HEK293 (cell line): Measurements from ENCODE around the gene LGR5.

ENCODE experiments used
- CTCF ChIA-PET: fragments of 350-600 bp; formaldehyde crosslinking; extraction: SDS; loops from one replicate; lab custom pipeline; 2021; ENCODE audit warnings: antibody characterized with exemption; lab: Yijun Ruan, JAX
- POLR2A ChIA-PET: fragments of 300-600 bp; formaldehyde crosslinking; extraction: SDS; loops from one replicate; lab custom pipeline; 2020; ENCODE audit warnings: antibody characterized with exemption, inconsistent platforms; lab: Yijun Ruan, JAX
- H3K27ac ChIP-seq: fragments of 200-500 bp; sonication (Bioruptor generic); 2 replicates; pipeline ENCODE4 v1.5.1; 2014; ENCODE audit warnings: low read depth, low read length, control low read depth, inconsistent platforms; ENCODE audit errors: extremely low read depth
- H3K36me3 ChIP-seq, 2 experiments: fragments of 200-500 bp in 1 of 2; sonication (Bioruptor generic) in 1 of 2; 1 replicate in 1 of 2; 2 replicates in 1 of 2; pipeline ENCODE4 v1.5.1; 2014 to 2017; ENCODE audit warnings: inconsistent platforms in 2 of 2, low read length in 2 of 2; ENCODE audit not compliant: control insufficient read depth in 2 of 2, insufficient read depth in 1 of 2
- H3K4me1 ChIP-seq: fragments of 200-500 bp; sonication (Bioruptor generic); 2 replicates; pipeline ENCODE4 v1.5.1; 2014; ENCODE audit warnings: mild to moderate bottlenecking, low read length, inconsistent platforms; ENCODE audit not compliant: control insufficient read depth, insufficient read depth
- H3K4me3 ChIP-seq: 2 replicates; pipeline ENCODE4 v1.5.1; 2011; ENCODE audit warnings: low read depth, mild to moderate bottlenecking, control low read depth, low read length, moderate library complexity
- H3K9me3 ChIP-seq: fragments of 200-500 bp; sonication (Bioruptor generic); 2 replicates; pipeline ENCODE4 v1.5.1; 2014; ENCODE audit warnings: low read depth, low read length, inconsistent platforms; ENCODE audit not compliant: control insufficient read depth, insufficient read depth
- GFI1B ChIP-seq: fragments of 450-650 bp; formaldehyde crosslinking; IDR thresholded peaks from 2 replicates; pipeline ENCODE4 v1.5.1; 2016; ENCODE audit warnings: missing biosample characterization, missing genetic modification characterization
- OSR2 ChIP-seq: fragments of 450-650 bp; formaldehyde crosslinking; IDR thresholded peaks from 2 replicates; pipeline ENCODE4 v1.5.1; 2016; ENCODE audit warnings: missing biosample characterization, missing genetic modification characterization
- REPIN1 ChIP-seq: fragments of 450-650 bp; formaldehyde crosslinking; IDR thresholded peaks from 2 replicates; pipeline ENCODE4 v1.5.1; 2017; ENCODE audit warnings: missing biosample characterization, missing genetic modification characterization, low read depth
- SCRT1 ChIP-seq: fragments of 450-650 bp; formaldehyde crosslinking; IDR thresholded peaks from 2 replicates; pipeline ENCODE4 v1.5.1; 2016; ENCODE audit warnings: missing biosample characterization, missing genetic modification characterization, borderline replicate concordance
- SP2 ChIP-seq: fragments of 450-650 bp; formaldehyde crosslinking; IDR thresholded peaks from 2 replicates; pipeline ENCODE4 v1.5.1; 2016; ENCODE audit warnings: missing biosample characterization, missing genetic modification characterization
- YY1 ChIP-seq: fragments of 450-650 bp; formaldehyde crosslinking; IDR thresholded peaks from 2 replicates; pipeline ENCODE4 v1.5.1; 2018; ENCODE audit warnings: missing biosample characterization, missing genetic modification characterization
- ZBTB21 ChIP-seq: fragments of 450-650 bp; formaldehyde crosslinking; IDR thresholded peaks from 2 replicates; pipeline ENCODE4 v1.5.1; 2017; ENCODE audit warnings: missing biosample characterization, missing genetic modification characterization
- ZNF112 ChIP-seq: fragments of 450-650 bp; formaldehyde crosslinking; IDR thresholded peaks from 2 replicates; pipeline ENCODE4 v1.5.0; 2017; ENCODE audit warnings: missing biosample characterization, missing genetic modification characterization
- ZNF114 ChIP-seq: fragments of 450-650 bp; formaldehyde crosslinking; IDR thresholded peaks from 2 replicates; pipeline ENCODE4 v1.5.0; 2017; ENCODE audit warnings: missing biosample characterization, missing genetic modification characterization
- ZNF2 ChIP-seq: fragments of 450-650 bp; formaldehyde crosslinking; IDR thresholded peaks from 2 replicates; pipeline ENCODE4 v1.5.1; 2016; ENCODE audit warnings: missing biosample characterization, missing genetic modification characterization
- ZNF366 ChIP-seq: fragments of 450-650 bp; formaldehyde crosslinking; conservative IDR thresholded peaks from 2 replicates; pipeline ENCODE4 v1.5.1; 2016; ENCODE audit warnings: missing biosample characterization, missing genetic modification characterization
- ZNF521 ChIP-seq: fragments of 450-650 bp; formaldehyde crosslinking; IDR thresholded peaks from 2 replicates; pipeline ENCODE4 v1.5.1; 2017; ENCODE audit warnings: missing biosample characterization, mild to moderate bottlenecking, missing genetic modification characterization
- ZNF561 ChIP-seq: fragments of 450-650 bp; IDR thresholded peaks from 2 replicates; pipeline ENCODE4 v1.5.1; 2018; ENCODE audit warnings: missing biosample characterization, missing genetic modification characterization, borderline replicate concordance
- ZNF654 ChIP-seq: fragments of 450-650 bp; formaldehyde crosslinking; IDR thresholded peaks from 2 replicates; pipeline ENCODE4 v1.5.1; 2016; ENCODE audit warnings: low read depth, missing biosample characterization, missing genetic modification characterization
- ZNF776 ChIP-seq: fragments of 450-650 bp; formaldehyde crosslinking; IDR thresholded peaks from 2 replicates; pipeline ENCODE4 v1.5.0; 2017; ENCODE audit warnings: missing biosample characterization, missing genetic modification characterization, borderline replicate concordance
- ZSCAN30 ChIP-seq: fragments of 450-650 bp; IDR thresholded peaks from 2 replicates; pipeline ENCODE4 v1.5.1; 2018; ENCODE audit warnings: missing biosample characterization, mild to moderate bottlenecking, missing genetic modification characterization, moderate library complexity
- TF ChIP-seq, protein P1 (sequence below): fragments of 450-650 bp; IDR thresholded peaks from 2 replicates; pipeline ENCODE4 v1.5.1; 2018; ENCODE audit warnings: missing biosample characterization, missing genetic modification characterization
- TF ChIP-seq, protein P2 (sequence below): fragments of 450-650 bp; formaldehyde crosslinking; IDR thresholded peaks from 2 replicates; pipeline ENCODE4 v1.5.1; 2016; ENCODE audit warnings: missing biosample characterization, missing genetic modification characterization
- TF ChIP-seq, protein P3 (sequence below): fragments of 450-650 bp; formaldehyde crosslinking; IDR thresholded peaks from 2 replicates; pipeline ENCODE4 v1.5.1; 2016; ENCODE audit warnings: missing biosample characterization, missing genetic modification characterization
- TF ChIP-seq, protein P4 (sequence below): fragments of 450-650 bp; formaldehyde crosslinking; IDR thresholded peaks from 2 replicates; pipeline ENCODE4 v1.5.1; 2016; ENCODE audit warnings: missing biosample characterization, missing genetic modification characterization
- TF ChIP-seq, protein P5 (sequence below): fragments of 450-650 bp; formaldehyde crosslinking; IDR thresholded peaks from 2 replicates; pipeline ENCODE4 v1.5.1; 2017; ENCODE audit warnings: missing biosample characterization, missing genetic modification characterization
- TF ChIP-seq, protein P6 (sequence below): fragments of 450-650 bp; formaldehyde crosslinking; optimal IDR thresholded peaks from 2 replicates; pipeline ENCODE3; 2016; ENCODE audit warnings: missing biosample characterization, mild to moderate bottlenecking, missing genetic modification characterization

The LGR5 gene

DNA sequence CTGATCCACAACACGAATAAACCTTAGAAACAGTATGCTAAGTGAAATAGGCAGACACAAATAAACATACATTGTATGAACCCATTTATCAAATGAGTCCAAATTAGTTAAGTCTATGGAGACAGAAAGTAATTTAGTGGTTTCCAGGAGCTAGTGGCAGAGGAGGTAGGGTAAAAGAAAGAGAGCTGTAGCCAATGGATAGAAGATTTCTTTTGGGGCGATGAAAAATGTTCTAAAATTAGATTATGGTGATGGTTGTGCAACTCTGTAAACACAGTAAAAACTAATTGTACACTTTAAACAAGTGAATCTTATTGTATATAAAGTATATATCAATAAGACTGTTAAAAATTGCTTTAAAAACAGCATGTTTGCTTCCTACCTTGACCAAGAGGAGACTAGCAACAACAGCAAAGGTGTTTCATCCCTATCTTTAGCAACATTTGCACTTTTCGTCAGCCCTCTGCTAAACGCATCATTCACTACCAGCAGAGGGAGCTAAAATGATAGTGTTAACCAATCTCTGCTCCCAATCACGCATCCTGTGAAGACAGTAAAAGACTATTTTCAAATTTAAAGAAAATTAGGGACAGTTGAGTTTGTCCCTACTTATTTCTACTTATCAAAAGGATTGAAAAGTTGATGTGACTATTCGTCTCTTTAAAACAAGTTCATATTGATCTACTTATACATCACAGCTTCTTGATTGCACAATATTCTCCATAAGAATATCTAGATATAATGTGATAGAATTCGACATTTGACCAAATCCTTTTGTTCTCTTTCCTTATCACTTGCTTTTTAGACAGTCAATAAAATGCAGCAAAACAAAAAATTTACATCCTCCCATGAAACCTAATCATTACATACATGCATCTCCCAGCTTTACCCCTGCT lies 24.0 kb upstream of the LGR5 start:
- CTCF ChIA-PET, result interaction anchor here (0.6 to 4.2 kb wide), 43 partner anchors 9 to 535 kb away, joined by 3 to 39 read pairs (median 4); no protein-coding TSS in a partner anchor
- Histone ChIP-seq H3K4me1 (no peaks in the 10 kb centered on the region), H3K36me3 (no peaks in the 10 kb centered on the region), H3K27ac (no peak overlapping the region), H3K4me3 (no peak overlapping the region), H3K9me3 (no peaks in the 10 kb centered on the region; the same call in 1 of the 2 replicates)
- POLR2A ChIA-PET, result no interaction called here
- peak; percentile 71; the same call in 1 of the 2 replicates for TF ChIP-seq ZSCAN30 (tag by site-specific recombination)
- TF ChIP-seq ZNF561, result 0 out of 2 replicates have a peak, but pooled peaks have one; percentile 19
- TF ChIP-seq, protein P1, sequence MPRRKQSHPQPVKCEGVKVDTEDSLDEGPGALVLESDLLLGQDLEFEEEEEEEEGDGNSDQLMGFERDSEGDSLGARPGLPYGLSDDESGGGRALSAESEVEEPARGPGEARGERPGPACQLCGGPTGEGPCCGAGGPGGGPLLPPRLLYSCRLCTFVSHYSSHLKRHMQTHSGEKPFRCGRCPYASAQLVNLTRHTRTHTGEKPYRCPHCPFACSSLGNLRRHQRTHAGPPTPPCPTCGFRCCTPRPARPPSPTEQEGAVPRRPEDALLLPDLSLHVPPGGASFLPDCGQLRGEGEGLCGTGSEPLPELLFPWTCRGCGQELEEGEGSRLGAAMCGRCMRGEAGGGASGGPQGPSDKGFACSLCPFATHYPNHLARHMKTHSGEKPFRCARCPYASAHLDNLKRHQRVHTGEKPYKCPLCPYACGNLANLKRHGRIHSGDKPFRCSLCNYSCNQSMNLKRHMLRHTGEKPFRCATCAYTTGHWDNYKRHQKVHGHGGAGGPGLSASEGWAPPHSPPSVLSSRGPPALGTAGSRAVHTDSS (tag by site-specific recombination), result no peak
- TF ChIP-seq, protein P2, sequence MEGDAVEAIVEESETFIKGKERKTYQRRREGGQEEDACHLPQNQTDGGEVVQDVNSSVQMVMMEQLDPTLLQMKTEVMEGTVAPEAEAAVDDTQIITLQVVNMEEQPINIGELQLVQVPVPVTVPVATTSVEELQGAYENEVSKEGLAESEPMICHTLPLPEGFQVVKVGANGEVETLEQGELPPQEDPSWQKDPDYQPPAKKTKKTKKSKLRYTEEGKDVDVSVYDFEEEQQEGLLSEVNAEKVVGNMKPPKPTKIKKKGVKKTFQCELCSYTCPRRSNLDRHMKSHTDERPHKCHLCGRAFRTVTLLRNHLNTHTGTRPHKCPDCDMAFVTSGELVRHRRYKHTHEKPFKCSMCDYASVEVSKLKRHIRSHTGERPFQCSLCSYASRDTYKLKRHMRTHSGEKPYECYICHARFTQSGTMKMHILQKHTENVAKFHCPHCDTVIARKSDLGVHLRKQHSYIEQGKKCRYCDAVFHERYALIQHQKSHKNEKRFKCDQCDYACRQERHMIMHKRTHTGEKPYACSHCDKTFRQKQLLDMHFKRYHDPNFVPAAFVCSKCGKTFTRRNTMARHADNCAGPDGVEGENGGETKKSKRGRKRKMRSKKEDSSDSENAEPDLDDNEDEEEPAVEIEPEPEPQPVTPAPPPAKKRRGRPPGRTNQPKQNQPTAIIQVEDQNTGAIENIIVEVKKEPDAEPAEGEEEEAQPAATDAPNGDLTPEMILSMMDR (tag by site-specific recombination), result peak; percentile 52
- TF ChIP-seq, protein P3, sequence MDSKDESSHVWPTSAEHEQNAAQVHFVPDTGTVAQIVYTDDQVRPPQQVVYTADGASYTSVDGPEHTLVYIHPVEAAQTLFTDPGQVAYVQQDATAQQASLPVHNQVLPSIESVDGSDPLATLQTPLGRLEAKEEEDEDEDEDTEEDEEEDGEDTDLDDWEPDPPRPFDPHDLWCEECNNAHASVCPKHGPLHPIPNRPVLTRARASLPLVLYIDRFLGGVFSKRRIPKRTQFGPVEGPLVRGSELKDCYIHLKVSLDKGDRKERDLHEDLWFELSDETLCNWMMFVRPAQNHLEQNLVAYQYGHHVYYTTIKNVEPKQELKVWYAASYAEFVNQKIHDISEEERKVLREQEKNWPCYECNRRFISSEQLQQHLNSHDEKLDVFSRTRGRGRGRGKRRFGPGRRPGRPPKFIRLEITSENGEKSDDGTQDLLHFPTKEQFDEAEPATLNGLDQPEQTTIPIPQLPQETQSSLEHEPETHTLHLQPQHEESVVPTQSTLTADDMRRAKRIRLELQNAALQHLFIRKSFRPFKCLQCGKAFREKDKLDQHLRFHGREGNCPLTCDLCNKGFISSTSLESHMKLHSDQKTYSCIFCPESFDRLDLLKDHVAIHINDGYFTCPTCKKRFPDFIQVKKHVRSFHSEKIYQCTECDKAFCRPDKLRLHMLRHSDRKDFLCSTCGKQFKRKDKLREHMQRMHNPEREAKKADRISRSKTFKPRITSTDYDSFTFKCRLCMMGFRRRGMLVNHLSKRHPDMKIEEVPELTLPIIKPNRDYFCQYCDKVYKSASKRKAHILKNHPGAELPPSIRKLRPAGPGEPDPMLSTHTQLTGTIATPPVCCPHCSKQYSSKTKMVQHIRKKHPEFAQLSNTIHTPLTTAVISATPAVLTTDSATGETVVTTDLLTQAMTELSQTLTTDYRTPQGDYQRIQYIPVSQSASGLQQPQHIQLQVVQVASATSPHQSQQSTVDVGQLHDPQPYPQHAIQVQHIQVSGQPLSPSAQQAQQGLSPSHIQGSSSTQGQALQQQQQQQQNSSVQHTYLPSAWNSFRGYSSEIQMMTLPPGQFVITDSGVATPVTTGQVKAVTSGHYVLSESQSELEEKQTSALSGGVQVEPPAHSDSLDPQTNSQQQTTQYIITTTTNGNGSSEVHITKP (tag by site-specific recombination), result 0 out of 2 replicates have a peak, but pooled peaks have one; percentile 16
- TF ChIP-seq SP2 (tag by site-specific recombination), result no peak
- TF ChIP-seq GFI1B, result 0 out of 2 replicates have a peak, but pooled peaks have one; percentile 11
- peak; percentile 89 for TF ChIP-seq ZNF654 (tag by site-specific recombination)
- 0 out of 2 replicates have a peak, but pooled peaks have one; percentile 41 for TF ChIP-seq ZNF2 (tag by site-specific recombination)

DNA sequence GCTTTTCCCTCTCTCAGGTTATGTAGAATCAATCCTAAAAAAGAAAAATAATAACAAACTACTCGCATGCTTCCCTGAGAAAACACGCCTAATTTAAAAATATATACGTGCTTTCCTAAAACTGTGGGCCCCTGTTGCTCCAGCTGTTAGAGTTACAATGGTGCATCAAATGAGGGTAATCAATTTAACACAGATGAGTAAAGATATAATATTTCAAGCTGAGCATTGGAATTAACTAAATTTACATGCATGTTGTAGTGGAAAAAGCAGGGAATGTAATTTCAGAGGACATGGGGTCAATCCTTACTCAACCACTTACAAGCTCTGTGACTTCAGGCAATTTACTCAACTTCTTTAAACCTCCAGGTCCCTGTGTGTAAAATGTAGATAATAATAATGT lies 22.4 kb upstream of the LGR5 start:
- POLR2A ChIA-PET, result no interaction called here
- H3K4me3 ChIP-seq, result no peak overlapping the region
- TF ChIP-seq, protein P4, sequence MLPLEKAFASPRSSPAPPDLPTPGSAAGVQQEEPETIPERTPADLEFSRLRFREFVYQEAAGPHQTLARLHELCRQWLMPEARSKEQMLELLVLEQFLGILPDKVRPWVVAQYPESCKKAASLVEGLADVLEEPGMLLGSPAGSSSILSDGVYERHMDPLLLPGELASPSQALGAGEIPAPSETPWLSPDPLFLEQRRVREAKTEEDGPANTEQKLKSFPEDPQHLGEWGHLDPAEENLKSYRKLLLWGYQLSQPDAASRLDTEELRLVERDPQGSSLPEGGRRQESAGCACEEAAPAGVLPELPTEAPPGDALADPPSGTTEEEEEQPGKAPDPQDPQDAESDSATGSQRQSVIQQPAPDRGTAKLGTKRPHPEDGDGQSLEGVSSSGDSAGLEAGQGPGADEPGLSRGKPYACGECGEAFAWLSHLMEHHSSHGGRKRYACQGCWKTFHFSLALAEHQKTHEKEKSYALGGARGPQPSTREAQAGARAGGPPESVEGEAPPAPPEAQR (tag by site-specific recombination), result no peak
- TF ChIP-seq YY1 (tag by site-specific recombination), result no peak
- TF ChIP-seq ZBTB21 (tag by site-specific recombination), result no peak
- TF ChIP-seq ZNF521 (tag by site-specific recombination), result no peak
- TF ChIP-seq ZNF776 (tag by site-specific recombination), result no peak
- TF ChIP-seq, protein P5, sequence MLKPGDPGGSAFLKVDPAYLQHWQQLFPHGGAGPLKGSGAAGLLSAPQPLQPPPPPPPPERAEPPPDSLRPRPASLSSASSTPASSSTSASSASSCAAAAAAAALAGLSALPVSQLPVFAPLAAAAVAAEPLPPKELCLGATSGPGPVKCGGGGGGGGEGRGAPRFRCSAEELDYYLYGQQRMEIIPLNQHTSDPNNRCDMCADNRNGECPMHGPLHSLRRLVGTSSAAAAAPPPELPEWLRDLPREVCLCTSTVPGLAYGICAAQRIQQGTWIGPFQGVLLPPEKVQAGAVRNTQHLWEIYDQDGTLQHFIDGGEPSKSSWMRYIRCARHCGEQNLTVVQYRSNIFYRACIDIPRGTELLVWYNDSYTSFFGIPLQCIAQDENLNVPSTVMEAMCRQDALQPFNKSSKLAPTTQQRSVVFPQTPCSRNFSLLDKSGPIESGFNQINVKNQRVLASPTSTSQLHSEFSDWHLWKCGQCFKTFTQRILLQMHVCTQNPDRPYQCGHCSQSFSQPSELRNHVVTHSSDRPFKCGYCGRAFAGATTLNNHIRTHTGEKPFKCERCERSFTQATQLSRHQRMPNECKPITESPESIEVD (tag by site-specific recombination), result no peak
- TF ChIP-seq REPIN1 (tag by site-specific recombination), result no peak
- TF ChIP-seq, protein P6, sequence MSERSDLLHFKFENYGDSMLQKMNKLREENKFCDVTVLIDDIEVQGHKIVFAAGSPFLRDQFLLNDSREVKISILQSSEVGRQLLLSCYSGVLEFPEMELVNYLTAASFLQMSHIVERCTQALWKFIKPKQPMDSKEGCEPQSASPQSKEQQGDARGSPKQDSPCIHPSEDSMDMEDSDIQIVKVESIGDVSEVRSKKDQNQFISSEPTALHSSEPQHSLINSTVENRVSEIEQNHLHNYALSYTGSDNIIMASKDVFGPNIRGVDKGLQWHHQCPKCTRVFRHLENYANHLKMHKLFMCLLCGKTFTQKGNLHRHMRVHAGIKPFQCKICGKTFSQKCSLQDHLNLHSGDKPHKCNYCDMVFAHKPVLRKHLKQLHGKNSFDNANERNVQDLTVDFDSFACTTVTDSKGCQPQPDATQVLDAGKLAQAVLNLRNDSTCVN (tag by site-specific recombination), result no peak
- no peak for TF ChIP-seq OSR2
- no peak for TF ChIP-seq SCRT1
- TF ChIP-seq ZNF366 (tag by site-specific recombination), result no peak
- no peak for TF ChIP-seq ZNF112 (tag by site-specific recombination)
- no peak for TF ChIP-seq ZNF114 (tag by site-specific recombination)
- TF ChIP-seq, all 188 proteins: peak for 0
- Histone ChIP-seq H3K27ac (no peak overlapping the region), H3K9me3 (no peaks in the 10 kb centered on the region), H3K36me3 (no peaks in the 10 kb centered on the region), H3K4me1 (no peaks in the 10 kb centered on the region)
- CTCF ChIA-PET, result interaction anchor here (0.5 to 4.2 kb wide), 9 partner anchors 11 to 687 kb away, joined by 3 to 39 read pairs (median 5); no protein-coding TSS in a partner anchor
